GM18507 (cell line): ENCODE results near the gene GFI1B.

ENCODE experiments used
- DNase-seq: peaks from one replicate; pipeline ENCODE4 v3.0.0; 2011; ENCODE audit warnings: low read depth; ENCODE audit not compliant: insufficient read length; ENCODE audit errors: extremely low spot score
- FAIRE-seq: peaks from 2 replicates; lab custom pipeline; 2011; peaks lifted over from hg19 to GRCh38; lab: Jason Lieb, UNC

Gene GFI1B

DNA sequence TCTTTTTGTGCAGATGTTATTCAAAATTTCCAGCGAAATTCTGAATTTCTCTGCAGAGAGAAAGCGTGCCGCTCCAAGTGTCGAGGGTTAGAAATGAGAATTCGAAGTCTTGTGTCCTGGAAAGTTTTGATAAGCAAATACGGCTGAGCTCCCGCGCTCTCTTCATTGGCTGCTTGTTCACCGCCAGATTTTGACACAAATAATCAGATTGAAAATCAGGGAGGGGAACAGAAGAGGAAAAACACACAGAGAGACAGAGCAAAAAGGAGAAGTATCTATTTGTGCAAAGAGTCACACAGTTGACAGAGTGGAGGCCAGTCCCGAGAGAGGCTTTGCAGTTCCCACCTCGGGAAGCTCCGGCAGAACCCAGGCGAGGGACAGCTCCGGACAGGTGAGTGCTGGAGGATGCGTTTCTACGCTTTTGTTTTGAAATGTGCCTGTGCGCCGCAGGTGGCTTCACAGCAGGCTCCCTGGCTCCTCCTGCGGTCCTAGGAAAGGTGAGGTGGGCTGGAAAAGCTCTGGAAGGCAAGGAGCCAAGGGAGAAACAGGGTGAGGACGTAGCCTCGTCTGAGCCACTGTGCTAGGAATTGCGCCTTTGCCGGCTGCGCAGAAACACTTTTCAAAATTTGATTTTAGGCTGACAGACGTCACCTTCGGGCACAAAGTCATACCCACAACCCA is at the start of gene GFI1B:
TSS of gene GFI1B (plus strand) at position 244 of the 681 bp plus-strand sequence. CDS start 7,985 bp downstream, outside the sequence.
- no peak for DNase-seq
- FAIRE-seq = no peak

DNA sequence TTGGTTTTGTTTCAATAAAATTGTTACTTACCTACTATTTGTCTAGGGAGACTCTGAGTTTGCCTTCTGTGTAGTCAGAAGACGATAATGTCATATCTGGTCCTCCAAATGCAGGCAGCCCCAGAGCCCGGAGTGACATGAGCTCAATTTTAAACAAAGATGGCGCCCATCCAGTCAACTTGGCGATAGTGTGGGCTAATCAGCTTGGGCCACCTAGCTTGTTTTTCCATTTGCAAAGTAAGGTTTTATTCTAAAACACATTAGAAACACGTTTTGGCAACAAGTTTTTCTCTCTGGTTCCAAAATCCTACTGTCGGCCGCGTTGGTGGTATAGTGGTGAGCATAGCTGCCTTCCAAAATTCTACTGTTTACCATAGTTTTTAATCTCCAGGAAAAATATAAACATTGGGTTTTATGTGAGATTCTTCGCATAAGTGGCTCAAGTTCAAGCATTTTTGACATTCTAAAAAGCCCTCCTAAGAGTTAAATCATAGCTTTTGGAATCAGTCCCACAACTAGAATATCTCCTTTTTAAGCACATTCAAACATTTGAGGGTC is 47.2 kb upstream of the GFI1B start:
- no peak for FAIRE-seq
- no peak for DNase-seq

DNA sequence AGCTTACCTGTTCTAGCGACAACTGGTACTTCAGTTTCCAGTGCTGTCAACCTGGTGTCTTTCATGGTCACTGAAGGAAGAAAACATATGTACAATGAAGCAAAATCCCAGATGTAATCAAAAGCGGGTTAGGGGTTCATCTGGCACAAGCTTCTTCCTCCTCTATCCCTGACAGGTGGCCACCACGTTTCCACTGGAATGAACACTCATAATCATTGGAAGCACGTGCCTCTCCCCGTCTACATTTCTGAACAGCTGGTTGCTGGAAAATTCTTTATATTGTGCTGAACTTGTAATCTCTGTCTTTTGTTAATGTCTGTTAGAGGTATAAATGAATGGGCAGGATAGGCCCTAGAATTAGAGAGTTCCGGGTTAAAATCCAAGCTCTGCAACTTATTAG is 43.5 kb upstream of the GFI1B start:
- FAIRE-seq (no peak), DNase-seq (no peak)

DNA sequence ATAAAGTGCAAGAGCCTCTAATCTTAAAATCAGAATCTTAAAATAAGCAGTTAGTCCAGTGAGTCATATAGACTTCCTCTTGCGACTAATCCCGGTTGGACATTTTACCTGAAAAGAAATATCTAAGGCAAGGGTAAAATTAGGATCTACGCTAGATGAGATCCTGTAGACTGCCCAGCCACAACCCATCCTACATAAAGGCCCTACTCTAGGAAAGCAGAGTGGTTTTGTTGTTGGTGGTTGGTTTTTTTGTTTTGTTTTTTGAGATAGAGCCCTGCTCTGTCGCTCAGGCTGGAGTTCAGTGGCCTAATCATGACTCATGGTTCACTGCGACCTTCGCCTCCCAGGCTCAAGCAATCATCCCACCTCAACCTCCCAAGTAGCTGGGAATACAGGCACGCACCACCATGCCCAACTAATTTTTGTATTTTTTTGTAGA is 41.0 kb upstream of the GFI1B start:
- FAIRE-seq (no peak), DNase-seq (no peak)

DNA sequence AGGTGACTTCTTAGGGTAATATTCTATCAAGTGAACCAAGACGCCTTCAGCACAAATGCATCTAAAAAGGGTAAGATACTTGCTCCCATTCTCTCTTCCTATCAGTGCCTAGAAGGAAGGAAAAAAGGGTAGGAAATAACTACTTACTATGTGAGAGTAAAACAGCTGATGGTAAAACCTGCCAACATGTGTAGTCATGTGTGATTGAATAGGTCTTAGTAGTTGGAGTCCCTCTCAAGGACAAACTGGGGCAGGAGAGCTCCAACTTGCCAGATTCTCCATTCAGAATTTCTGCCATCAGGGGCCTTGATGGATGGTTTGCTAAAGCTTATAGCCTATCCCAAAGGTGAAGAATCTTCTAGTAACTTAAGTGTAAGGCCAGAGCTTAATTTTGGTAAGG is 39.3 kb upstream of the GFI1B start:
- DNase-seq (no peak), FAIRE-seq (no peak)

DNA sequence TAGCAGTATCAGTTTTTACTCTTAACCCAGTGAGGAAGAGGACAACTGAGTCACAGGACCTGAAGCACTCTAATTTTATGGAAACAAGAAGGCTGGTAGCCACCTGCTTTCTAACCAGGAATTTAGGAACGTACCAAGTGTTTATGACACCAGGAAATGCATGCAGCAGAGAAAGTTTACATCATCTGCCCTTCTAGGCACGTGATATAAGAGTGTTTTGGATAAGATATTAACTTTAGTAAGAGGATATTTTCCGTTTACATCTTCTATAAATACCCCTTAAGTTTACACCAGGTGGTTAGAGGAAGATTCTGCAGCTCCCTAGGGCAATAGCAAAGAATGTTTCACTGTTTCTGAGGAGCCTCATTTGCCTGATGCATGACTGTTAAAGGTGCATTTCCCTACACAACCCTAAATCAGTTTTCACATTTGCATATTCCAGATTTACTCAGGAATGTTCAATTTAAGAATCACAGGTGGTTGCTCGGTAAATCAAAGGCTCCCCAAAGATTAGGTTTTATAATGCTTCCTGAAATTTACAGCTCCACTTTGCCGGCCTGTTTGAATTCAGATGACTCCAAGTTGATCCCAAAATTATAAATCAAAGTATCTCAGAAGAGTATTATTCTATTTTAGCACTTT is 35.8 kb upstream of the GFI1B start:
- DNase-seq = no peak
- FAIRE-seq = peak; percentile 82

DNA sequence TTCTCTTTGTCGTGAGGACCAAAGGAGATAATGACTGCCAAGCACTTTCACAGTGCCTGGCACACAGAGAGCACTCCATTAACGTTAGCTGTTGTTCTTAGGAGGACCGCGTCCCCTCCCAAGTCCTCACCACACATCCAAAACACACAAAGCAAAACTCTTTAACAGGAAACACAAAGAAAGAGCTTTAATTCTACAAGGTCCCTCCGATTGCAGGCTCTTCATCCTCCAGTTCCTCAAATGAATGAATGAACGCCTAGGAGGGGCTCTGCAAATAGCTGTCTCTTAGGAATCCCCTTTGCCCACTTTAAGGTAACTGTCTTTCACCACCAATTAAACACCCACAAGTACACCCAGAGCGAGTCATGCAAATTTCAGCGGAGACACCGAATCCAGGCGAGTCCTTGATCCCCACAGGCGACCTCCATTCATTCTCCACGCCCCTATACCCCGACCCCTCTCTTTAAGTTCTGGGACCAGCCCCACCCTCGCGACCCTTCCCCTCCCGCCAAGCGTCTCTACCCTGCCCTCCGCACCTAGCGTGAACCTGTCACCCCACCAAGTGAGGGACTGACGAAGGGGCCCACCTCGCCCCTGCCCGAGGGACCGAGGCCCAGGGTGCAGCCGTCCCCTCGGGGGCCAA is 34.7 kb upstream of the GFI1B start:
- FAIRE-seq = no peak
- no peak for DNase-seq

DNA sequence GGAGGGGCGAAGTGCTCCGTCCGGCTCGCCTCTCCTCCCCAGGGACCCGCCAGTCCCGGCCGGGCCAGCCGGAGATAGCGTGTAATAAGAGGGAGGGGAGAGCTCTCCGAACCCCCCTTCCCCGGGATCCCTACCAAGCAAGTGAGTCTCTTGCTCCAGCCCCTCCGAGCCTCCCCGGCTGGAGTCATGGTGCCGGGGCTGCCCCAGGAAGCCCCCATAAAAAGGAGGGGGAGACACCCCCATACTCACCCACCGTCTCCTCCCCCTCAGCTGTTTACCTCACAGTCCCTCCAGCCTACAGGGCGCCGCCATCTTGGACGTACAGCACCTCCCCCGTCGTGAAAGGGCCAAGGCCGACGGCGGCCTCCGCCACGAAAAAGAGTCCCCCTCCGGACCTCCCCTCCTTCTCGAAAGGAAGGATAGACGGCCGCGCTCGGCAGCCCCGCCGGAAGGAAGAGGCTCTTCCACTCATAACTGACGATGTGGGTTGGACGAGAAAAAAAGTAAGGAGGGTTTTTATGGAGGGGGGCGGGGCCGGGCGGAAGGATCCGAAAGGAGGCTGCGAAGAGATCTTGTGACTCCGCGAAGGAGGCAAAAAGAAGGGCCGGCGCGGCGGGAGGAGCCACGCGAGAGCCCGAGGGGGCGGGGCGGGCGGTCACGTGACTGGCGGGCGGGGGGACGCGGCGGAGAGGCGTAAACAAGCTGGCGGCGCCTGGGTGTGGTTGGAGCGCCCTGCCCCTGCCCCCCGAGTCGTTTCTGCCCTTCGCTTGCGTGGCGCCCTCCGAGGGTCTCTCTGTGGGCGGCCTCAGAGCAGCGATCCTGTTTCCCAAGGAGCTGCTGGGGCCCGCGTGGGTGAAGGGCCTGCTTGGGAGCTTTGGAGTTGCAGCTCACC is 34.0 kb upstream of the GFI1B start, which contains the start of gene TSC1:
TSS of gene TSC1 (minus strand) at position 323 of the 892 bp plus-strand sequence. CDS start 15,744 bp downstream, outside the sequence.
- DNase-seq = peak; percentile 90
- peak; percentile 75 for FAIRE-seq

DNA sequence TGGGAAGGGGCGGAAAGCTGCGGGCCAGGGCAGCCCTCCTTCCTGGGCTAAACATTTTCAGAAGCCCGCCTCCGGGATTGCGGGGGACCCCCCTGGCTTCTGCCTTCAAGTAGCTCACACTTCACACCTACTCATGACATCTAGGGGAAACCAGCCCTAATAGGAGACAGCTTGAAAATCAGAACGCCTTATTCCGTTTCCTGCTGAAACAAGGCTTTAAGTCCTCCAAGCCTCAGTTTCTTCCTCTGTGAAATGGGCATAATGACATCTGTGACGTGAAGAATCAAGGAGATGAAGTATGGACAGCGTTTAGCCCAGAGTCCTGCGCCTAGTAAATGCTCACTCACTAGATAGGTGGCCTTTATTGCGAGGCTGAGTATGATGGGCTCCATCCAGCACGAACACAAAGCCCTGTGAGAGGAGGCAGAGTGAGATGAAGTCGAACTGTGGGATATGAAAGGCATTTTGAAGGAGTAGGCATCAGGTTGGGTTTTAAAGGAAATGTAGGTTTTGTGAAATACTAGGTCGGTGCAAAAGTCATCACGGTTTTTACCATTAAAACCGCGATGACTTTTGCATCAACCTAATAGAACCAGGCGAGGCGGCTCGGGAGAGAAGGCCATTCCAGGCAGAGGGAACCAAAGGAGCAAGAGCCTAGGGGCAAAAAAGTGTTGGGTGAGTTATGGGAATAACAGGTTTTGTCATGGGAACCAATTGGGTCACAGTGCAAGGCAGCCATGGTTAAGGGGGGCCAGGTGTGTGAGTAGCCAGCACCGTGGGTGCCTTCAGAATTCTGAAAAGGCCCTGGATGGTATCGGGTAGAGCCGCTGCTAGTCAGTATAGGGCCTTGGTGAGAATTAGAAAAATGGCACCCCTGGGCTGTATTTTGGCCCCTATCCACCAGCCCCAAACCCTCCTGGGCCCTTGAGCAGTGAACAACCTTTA is 33.0 kb upstream of the GFI1B start:
- no peak for DNase-seq
- FAIRE-seq = no peak

DNA sequence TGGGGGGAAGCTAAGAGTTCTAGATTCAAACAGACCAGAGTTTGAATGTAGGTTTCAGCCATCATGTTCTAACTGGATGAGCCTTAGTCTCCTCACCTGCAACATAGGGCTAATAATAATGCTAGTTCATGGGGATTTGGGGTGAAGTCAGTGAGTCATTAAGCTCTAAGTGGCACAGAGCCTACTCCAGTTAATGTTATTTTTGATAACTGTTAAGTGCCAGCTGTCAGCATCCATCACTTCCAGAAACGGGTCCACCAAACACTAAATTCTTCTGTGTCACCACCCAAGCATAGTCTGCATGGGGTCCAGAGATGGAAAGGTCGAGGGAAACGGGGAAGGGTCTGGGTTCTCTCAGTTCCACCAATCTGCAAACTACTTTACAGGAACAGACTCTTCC is 32.3 kb upstream of the GFI1B start:
- DNase-seq (no peak), FAIRE-seq (no peak)

DNA sequence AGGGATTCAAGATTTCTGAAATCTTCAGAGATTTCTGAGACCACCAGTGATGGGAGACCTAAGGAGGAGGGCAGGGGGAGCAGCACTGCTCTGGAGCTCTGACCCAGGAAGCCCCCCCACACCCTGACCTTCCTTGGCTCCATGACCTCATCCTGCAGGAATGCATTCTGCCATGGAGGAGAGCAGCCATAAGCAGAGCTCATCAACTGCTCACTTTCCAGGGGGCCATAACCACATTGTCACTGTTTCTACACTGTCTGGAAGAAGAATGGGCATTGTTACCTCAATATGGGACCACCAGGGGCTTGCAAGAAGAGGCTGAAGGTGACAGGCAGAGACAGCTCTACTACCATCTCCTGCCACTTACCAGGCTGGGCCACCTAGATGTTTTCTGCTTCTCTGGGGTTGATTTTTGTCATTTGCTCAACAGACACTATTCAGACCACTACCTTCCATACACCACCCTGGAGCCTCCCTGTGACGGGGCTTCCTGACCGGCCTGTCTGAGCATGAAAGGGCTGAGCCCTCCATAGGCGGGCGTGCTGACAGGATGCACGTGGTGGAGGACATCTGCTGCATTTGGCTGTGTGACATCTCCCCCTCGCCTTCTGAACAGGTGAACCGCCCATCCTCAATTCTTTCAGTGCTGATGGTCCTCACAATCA is 31.7 kb upstream of the GFI1B start:
- no peak for FAIRE-seq

DNA sequence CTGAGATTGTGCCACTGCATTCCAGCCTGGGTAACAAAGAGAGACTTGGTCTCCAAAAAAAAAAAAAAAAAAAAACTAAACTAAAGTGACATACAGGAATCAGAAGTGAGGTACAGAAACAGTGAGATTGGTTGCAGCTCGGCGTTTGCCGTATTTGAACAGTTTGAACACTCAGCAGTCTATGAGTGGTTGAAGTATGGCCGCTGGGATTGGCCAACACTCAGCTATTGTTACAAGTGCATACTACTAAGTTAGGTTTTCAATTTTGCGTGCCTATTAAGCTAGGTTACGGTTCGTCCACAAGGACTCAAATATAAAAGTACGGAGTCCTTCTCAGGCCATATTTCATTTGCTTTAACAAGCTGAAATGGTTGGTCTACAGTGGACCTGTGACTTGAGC is 30.7 kb upstream of the GFI1B start:
- FAIRE-seq (no peak), DNase-seq (no peak)

More for the DNA sequence above, 31.7 kb upstream of the GFI1B start:
- DNase-seq = no peak

DNA sequence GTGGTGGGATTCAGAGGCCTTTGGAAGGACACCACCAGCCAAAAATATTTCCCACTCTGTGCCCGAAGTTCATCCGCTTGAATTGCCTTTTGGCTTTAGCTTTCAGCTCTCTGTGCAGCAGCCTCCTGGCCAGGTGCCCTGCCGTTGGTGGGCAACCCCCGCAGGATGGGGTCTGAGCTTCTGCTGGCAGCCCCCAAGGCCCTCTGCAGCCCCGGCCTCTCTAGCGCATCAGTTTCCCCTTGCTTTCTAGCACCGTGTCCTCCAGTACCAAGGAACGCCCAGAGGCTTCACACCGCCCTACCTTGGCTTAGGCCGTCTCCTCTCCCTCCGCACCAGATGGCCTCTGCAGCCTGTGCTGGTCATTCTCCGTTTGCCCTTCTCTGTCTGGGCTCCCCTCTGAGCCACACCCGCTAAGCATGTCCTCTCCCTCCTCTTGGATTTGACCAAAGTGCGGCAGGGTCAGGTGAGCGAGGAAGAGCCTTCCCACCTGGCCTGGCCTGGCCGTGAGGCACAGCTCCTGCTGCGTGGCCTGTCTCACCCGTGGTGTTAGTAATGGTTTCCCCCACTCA is 29.9 kb upstream of the GFI1B start:
- FAIRE-seq (no peak), DNase-seq (no peak)

DNA sequence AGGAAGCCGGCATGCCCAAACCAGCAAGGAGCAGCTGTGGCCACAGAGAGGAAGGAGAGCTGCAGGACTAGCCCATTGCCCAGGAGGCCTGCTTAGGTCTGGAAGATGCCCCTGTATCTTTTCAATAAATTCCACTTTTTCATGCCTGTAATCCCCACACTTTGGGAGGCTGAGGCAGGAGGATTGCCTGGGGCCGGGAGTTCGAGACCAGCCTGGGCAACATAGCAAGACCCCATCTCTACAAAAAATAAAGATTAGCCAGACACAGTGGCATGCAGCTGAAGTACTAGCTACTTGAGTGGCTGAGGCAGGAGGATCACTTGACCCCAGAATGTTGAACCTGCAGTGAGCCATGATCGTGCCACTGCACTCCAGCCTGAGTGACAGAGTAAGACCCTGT is 28.8 kb upstream of the GFI1B start:
- DNase-seq = no peak

DNA sequence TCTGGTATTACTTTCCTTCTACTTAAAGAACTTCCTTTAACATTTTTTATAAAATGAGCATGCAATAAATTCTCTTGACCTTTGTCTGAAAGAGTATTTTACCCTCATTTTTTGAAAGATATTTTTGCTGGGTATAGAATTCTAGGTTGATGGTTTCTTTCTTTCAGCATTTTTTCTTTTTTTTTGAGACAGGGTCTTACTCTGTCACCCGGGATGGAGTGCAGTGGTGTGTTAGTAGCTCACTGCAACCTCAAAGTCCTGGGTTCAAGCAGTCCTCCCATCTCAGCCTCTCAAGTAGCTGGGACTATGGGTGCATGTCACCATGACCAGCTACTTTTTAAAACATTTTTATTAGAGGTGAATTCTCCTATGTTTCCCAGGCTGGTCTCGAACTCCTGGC is 23.4 kb upstream of the GFI1B start:
- FAIRE-seq = no peak
- no peak for DNase-seq

More for the DNA sequence above, 28.8 kb upstream of the GFI1B start:
- FAIRE-seq = no peak

DNA sequence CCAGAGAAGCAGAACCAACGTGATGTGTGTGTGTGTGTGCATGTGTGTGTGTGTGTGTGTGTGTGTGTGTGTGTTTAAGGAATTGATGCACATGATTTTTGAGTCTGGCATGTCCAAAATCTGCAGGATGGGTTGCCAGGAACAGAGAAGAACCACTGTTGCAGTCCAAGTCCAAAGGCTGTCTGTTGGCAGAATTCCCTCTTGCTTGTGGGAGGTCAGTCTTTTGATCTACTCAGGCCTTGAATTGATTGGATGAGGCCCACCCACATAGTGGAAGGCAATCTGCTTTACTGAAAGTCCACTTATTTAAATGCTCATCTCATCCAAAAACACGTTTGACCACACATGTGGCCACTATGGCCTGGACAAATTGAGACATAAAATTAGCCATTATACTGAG is 22.7 kb upstream of the GFI1B start:
- DNase-seq = no peak
- FAIRE-seq = no peak

DNA sequence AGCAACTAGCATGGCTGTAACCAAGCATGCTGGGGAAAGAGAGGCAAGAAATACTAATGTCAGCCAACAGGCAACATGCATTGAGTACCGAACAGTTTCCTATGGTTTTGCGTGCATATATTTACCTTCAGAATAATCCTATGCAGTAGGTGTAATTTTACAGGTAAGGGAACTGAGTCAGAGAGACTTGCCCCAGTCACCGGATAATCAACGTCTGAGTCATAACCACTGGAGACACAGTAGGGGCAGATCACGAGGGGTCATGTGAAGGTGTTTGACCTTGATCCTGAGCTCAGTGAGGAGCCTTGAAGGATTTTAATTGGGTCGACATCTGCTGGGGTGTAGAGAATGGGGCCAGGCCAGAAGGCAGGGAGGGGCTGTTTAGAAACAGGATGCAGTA is 20.7 kb upstream of the GFI1B start:
- no peak for FAIRE-seq

DNA sequence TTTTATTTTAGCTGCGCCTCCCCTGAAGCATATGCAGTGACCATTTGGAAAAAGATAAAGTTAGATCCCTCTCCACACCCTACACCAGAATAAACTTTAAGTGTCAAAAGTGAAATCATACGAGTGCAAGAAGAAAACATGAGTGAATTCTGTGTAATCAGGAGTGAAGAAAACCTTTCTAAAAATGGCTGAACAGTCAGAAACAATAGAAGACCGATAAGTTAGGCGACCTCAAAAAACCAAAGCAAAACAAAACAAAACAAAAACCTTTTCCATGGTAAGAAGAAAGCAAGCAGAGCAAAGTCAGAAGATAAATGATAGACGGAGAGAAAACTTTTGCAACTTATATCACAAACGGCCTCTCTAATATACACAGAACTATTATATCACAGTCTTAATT is 17.5 kb upstream of the GFI1B start:
- FAIRE-seq = no peak
- no peak for DNase-seq

More for the DNA sequence above, 20.7 kb upstream of the GFI1B start:
- no peak for DNase-seq
